ENCODE data around the gene FUZ.
"Not testable (repeated sequence)": the region's sequence is repeated elsewhere in the genome, so short reads cannot be mapped to it uniquely, and the experiment has no call there.

Gene FUZ

GRCh38 chr19:49835562-49835961, 22.5 kb upstream of the FUZ start:
- H3K27ac ChIP-seq: no peak overlapping the region
- no peak for DNase-seq (ENCODE audit: low read depth, low spot score)

GRCh38 chr19:49833599-49833998, 20.5 kb upstream of the FUZ start:
- no peak for DNase-seq (ENCODE audit: low read depth, low spot score)
- H3K27ac ChIP-seq: no peak overlapping the region

DNA sequence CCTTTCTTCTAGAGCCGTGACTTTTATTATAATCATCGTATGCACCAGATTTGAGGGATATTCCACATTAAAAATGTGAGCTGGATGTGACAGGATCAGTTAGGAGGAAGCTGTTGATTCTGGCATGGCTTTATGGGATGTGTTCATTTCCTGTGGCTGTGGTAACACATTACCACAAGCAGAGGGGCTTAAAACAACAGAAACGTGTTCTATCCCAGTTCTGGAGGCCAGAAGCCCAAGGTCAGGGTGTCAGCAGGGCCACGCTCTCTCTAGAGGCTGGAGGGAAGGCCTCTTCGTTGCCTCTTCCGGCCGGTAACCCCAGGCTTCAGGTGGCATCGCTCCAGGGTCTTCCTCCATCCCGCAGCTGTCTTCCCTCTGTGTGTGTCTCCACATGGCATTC, 19.5 kb upstream of the FUZ start:
- no peak overlapping the region for H3K27ac ChIP-seq
- DNase-seq (ENCODE audit: low read depth, low spot score): no peak

DNA sequence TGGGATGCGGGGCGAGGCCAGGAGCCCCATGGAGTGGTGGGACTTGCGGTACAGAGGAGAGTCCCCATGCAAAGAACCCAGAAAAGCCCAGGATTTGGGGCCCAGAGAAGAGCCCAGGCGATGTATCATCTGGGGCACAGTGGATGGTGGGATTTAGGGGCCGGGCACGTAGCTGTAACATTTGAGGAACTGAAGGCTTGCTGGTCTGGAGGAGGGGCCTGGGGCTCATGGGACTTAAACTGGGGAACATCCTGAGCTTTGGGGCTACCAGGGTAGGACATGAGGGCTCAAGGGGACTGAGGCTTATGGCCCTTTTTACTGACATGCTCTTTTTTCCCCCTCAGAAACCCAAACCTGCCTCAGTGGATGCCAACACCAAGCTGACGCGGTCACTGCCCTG, 18.5 kb upstream of the FUZ start:
- H3K27ac ChIP-seq: no peak overlapping the region
- no peak for DNase-seq (ENCODE audit: low read depth, low spot score)

- DNase-seq (ENCODE audit: low read depth, low spot score): no peak
Measured at GRCh38 chr19:49830766-49831165, 17.7 kb upstream of the FUZ start.

GRCh38 chr19:49829721-49830120, 16.6 kb upstream of the FUZ start:
- H3K27ac ChIP-seq: no peak overlapping the region

More at GRCh38 chr19:49830766-49831165, 17.7 kb upstream of the FUZ start:
- H3K27ac ChIP-seq: no peak overlapping the region

GRCh38 chr19:49829200-49829599, 16.1 kb upstream of the FUZ start:
- H3K27ac ChIP-seq: no peak overlapping the region
- no peak for DNase-seq (ENCODE audit: low read depth, low spot score)

More at GRCh38 chr19:49829721-49830120, 16.6 kb upstream of the FUZ start:
- DNase-seq (ENCODE audit: low read depth, low spot score): no peak

DNA sequence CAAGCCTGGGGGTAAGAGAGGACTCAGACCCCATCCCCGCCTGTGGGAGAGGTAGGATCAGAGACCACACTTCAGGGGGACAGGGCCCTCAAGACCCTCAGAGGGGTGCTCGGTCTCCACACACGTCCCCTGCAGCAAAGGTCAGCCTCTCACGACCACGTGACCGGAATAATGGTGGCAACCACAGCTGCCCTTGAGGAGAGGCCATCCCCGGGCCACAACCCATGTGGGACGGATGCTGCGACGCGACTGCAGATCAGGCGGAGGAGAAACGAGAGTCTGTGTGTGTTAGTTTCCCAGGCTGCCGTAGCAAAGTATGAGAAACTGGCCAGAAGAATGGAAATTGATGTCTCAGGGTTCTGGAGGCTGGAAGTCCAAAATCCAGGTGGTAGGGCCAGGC, 13.9 kb upstream of the FUZ start:
- DNase-seq (ENCODE audit: low read depth, low spot score): no peak
- H3K27ac ChIP-seq: no peak overlapping the region

DNA sequence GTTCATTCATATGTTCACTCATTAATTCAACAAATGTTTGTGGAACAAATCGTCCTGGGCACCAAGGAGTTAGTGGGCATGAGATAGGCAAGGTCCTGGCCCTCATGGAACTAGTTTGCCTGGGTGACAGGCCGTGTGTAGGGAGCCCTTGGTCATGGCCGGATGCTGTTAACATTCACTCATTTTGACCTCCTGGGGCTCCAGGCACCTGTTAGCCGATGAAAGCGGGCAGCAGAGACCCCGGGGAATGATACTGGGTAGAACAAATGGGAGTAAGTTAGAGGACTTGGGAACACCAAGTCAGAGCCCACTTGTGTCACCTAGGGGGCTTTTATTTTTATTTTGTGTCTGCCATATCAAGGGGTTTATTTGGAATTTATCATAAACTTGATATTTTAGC, 11.6 kb upstream of the FUZ start:
- H3K27ac ChIP-seq: no peak overlapping the region
- no peak for DNase-seq (ENCODE audit: low read depth, low spot score)

DNA sequence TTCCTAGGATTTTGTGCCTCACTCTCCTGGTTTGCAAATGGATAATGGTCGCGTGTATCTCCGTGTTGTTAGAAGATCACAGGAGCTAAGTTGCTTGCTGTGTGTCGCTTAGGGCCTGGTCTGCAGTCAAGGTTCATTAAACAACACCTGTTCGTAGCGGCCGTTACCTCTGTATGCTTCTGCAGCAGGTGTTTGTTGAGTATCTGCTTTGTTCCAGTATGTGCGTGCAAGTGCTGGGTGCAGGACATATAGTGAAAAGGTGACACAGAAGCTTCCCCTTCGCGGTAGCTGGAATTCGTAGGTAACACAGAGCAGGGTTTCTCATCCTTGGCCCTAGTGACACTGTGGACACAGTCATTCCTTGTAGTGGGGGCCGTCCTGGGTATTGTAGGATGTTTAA, 10.4 kb upstream of the FUZ start:
- H3K27ac ChIP-seq: no peak overlapping the region
- DNase-seq (ENCODE audit: low read depth, low spot score): no peak

GRCh38 chr19:49820125-49820524, 7.0 kb upstream of the FUZ start:
- DNase-seq (ENCODE audit: low read depth, low spot score): no peak
- no peak overlapping the region for H3K27ac ChIP-seq

DNA sequence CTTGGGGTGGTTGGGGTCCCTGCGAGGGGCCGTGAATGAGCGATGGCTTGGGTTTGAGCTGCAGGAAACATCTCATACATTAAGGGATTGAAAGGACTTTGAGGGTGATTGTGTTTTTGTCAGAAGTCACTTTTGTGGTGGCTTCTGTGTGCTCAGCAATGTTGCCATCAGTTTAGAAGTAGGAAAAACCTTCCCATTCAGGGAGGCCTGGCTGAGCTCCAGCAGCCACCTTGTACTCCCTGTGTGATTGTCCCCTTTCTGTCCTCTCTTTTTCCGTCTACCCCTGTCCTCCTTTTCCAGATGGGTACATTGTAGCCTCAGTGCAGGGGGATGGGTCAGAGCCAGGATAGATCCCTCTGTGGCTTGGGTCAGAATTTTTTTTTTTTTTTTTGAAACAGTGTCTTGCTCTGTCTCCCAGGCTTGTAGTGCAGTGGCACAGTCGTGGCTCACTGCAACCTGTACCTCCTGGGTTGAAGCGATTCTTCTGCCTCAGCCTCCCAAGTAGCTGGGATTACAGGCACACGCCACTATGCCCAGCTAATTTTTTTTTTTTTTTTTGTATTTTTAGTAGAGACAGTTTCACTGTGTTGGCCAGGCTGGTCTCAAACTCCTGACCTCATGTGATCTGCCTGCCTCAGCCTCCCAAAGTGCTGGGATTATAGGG, 6.5 kb upstream of the FUZ start:
- H3K27ac ChIP-seq; DNase-seq (ENCODE audit: low read depth, low spot score): not testable (repeated sequence)

- no peak for DNase-seq (ENCODE audit: low read depth, low spot score)
- H3K27ac ChIP-seq: peak overlapping the region; percentile 82
Measured at GRCh38 chr19:49818649-49819370, 5.7 kb upstream of the FUZ start.

DNA sequence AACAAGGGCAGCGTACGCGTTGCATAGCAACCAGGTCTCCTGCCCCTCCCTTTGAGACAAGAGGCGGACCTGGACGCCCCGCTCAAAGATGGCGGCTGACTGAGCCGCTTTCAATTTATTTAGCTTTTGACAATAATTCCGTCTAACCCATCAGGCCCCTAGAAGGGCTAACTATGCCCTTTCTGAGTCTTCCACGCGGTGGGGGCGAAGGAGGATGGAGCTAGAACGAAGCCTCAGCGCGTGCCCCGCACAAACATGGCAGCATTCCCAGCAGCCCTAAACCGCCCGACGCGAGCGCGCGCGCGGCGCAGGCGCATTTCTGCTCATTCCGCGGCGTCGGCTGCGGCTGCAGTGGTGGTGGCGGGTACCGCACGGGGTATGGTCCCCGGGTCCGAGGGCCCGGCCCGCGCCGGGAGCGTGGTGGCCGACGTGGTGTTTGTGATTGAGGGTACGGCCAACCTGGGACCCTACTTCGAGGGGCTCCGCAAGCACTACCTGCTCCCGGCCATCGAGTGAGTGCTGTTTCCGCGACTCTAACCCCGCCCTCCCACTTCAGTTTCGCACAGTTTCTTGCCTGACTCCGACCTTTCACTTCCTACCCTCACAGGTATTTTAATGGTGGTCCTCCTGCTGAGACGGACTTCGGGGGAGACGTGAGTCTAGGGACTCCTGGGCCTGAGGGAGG, 5.0 kb upstream of the FUZ start, which contains the start of gene MED25:
Gene MED25, plus strand, starts transcription at position 326 of the 685 bp plus-strand sequence. Its CDS starts 53 bp downstream, at position 379.
- DNase-seq (ENCODE audit: low read depth, low spot score): no peak
- peak within 1 kb of the TSS; percentile 82 for H3K27ac ChIP-seq

DNA sequence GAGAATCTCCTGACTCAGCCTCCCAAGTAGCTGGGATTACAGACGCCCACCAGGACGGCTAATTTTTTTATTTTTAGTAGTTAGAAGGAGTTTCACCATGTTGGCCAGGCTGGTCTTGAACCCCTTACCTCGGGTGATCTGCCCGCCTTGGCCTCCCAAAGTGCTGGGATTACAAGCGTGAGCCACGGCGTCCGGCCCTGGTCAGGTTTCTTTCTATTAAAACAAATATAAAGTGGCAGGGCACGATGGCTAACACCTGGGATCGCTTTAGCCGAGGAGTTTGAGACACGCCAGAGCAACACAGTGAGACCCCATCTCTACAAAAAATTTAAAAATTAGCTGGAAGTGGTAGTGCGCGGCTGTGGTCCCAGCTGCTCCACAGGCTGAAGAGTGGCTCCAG, 3.5 kb upstream of the FUZ start:
- H3K27ac ChIP-seq: no peak overlapping the region
- DNase-seq (ENCODE audit: low read depth, low spot score): no peak

DNA sequence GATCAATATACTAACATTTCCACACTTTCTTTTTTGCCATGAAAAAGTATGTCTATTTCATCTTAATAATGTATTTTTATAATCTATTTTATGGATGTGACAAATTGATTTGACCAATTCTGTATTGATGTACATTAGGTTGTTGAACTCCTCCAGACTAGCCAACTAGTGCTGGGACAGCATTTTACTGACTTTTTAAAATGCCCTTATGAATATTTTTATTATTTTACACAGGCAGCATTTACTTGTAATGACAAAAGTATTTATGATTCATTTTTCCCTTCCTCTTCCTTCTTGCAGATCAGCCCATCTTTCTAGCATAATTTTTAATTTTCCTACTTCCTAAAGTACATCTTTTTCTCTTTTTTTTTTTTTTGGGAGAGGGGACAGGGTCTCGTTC, 918 bp upstream of the FUZ start:
- H3K27ac ChIP-seq: peak overlapping the region; percentile 55

DNA sequence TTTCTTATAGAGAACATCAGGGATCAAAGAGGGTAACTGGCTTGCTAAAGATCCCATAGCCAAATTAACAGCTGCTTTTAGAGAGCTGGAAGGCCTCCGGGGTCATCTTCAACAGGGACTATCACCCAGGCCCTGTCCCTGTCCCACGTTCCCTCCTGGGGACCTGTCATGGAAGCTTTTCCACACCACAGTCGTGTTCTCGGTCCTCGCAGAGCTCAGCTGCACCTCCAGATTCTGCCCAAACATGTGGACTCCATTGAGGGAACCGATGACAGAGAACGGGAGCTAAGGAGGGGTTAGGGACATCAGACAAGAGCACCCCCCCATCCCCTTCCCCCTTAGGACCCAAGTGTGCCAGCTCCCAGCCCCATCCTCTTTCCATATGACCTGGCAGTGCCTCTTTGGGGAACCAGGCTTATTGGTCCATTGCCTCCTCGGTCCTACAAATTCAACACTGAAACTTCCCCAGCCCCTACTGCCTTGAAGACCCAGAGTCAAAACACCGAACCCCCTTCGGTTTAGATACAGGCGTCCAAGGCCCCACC, 568 bp downstream of the FUZ start:
- H3K27ac ChIP-seq: no peak overlapping the region
- DNase-seq (ENCODE audit: low read depth, low spot score): no peak

More for the DNA sequence above, 918 bp upstream of the FUZ start:
- no peak for DNase-seq (ENCODE audit: low read depth, low spot score)

GRCh38 chr19:49811328-49811727, 1.8 kb downstream of the FUZ start:
- DNase-seq (ENCODE audit: low read depth, low spot score): no peak

GRCh38 chr19:49809941-49810389, 3.1 kb downstream of the FUZ start:
- no peak overlapping the region for H3K27ac ChIP-seq
- DNase-seq (ENCODE audit: low read depth, low spot score): no peak

More at GRCh38 chr19:49811328-49811727, 1.8 kb downstream of the FUZ start:
- H3K27ac ChIP-seq: no peak overlapping the region

DNA sequence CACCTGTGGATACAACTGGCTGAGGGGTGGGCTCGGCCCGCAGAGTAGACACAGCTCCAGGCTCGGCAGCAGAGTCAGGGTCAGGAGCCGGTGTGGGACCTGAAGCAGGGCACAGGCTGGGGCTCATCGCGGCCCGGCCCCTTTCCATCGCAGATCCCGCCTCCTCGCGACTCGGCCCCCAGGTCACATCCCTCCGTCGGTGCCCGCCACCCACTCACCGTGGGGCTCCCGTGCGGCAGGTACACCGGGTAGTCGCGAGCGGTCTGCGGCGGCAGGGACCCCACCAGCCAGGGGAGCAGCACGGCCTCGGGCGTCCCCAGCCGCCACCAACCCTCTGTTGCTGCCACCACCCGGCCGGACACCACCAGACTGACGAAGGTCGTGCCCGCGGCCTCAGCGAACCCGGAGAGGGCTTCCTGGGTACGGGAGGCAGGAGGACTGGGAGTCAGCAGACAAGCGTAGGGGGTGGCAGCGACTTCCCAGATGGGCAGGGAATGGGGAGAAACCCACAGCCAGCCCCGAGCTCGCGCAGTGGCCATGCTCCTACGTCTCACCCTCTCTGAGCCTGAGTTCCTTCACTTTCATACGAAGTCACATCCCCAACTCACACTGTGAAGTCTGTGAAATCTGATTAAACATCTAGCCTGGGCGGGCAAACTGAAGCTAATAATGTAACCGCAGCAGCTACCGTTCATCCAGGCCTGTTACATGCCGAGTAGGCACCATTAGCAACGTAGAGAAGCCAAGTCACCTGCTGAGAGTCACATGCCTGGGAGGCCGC, 3.7 kb downstream of the FUZ start:
- H3K27ac ChIP-seq: no peak overlapping the region
- DNase-seq (ENCODE audit: low read depth, low spot score): no peak
